ENCODE results near the gene FBXW12. TPM values are rescaled to one million over a fixed set of nuclear protein-coding genes. Genes with fewer than 3 reads are reported as not detected.
"Not testable (repeated sequence)": the region's sequence is repeated elsewhere in the genome, so short reads cannot be mapped to it uniquely, and the experiment has no call there.

The FBXW12 gene, protein sequence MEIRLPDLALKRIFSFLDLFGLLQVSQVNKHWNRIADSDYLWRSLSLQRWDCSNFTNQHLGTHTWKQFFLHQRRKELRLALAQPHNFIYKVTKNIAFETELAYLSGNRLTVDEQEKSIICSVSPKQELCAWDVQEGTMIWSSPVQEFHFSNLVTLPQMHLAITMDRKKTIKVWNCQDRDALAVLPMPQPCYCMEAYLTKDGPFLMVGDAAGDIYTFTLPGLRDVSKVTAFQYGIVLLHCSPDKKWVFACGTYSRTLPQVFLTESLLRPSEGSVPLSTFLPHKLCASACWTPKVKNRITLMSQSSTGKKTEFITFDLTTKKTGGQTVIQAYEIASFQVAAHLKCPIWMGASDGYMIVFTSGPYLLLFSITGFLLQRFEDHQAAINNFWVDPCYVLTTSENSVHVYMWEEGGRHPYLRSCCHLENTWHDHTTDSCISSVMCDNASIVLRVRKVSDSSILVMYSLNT
- not detected for polyA plus RNA-seq (2013, experiment 1 of 2; ENCODE audit: insufficient read length)
- polyA plus RNA-seq (2013, experiment 2 of 2; ENCODE audit: insufficient read length) = not detected

DNA sequence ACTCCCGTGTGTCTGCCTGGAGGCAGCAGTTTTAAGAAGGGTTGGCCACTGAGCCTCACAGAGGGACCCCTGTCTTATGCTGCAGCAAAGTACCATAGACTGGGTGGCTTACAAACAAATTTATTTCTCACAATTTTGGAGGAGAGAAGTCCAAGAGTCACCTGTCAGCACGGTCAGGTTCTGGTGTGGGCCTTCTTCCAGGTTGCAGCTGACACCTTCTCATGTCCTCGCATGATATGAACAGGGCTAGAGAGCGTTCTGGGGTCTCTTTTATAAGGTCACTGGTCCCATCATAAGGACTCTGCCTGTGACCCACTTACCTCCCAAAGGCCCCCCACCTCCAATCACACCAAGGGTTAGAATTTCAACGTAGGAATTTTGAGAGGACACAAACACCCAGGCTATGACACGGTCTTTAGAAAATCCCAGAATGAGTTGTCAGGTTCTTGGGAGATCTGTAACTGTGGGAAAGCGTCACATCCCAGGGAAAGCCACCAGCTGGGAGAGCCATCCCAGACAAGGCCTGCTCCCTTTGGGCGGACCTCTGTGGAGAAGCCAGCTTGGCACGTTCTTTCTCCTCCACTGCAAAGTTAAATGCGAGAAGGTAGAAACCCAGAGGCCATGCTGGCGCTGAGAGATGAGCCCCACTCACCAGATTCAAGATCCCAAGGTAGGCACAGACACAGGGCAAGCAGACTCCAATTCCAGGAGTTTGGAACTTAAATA lies at the start of gene FBXW12:
TSS of gene FBXW12 (plus strand) at position 569 of the 726 bp plus-strand sequence. CDS start 549 bp downstream, outside the sequence.
- no peak for DNase-seq

DNA sequence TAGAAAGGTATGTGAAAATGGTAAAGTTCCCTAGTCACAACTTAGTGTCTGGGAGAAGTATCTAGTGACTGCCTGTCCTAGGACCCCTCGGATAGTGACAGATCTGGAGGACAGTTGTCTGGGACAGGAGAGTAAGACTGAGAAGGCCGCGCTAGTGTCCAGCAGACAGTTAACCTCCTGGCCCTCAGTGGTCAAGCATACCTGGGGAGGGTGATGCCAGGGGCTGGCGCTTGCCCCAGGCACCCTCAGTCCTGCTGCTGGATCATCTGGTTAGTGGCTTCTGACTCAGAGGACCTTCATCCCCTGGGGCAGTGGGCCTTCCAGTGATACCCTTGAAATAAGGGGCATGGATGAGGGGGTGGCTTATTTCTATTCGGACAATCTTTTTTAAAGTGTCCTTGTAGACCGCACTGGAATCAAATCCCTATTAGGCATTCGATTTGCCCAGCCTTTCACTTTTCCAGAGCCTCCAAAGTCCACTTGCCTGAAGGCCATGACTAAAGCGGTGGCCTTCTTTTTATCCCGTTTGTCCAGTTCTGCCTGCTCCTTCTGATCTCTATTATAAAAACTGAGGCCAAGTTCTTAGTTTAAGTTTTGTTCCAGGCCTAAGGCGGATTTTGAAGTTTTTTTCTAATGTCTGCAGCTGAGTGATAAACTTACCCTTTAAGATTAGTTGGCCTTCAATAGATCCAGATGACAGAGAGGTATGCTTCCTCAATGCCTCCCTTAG lies 40.1 kb upstream of the FBXW12 start:
- DNase-seq = not testable (repeated sequence)

DNA sequence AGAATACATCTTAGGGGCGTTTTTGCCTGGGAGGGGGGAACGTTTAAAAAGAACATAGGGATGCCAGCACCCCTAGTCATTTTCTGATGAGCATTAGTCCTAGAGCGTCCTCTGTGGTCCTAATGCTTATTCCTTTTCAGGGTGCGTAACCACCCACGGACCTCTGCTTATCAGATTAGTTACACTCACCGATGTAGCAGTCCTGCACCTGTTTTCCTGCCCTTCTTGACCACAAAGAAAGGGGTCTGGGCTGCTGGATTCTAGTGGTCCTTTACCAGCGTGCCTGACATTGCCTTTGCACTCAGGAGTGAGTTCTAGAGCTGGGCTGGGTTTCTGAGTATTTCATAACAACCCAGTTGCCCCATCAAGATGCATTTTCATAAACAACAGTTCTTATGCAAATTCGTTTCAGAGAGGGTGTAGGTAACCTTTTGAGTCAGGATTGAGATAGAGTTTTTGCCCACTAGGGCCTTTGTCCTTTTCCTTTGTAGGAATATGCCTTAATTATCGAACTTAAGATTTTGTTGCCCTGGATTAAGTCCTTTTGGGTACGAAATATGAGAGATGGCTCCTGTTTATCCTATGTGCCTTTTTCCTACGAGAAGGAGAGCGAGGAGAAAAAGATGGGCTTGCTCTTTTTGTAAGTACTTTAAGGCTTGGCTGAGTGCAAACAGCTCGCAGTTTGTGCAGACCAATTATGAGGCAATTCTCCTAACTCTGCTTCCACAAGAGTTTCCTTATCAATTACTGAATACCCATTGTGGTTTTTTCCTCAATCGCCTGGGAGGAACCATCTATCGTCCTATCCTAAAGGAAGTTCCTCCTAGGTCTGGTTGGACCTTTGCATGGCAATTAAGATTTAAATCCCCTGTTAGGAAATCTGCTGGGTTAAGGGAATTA lies 38.4 kb upstream of the FBXW12 start, which contains the start of gene SPINK8:
TSS of gene SPINK8 (minus strand) at position 316 of the 900 bp plus-strand sequence. CDS start 5,320 bp downstream, outside the sequence.
- not testable (repeated sequence) for DNase-seq

DNA sequence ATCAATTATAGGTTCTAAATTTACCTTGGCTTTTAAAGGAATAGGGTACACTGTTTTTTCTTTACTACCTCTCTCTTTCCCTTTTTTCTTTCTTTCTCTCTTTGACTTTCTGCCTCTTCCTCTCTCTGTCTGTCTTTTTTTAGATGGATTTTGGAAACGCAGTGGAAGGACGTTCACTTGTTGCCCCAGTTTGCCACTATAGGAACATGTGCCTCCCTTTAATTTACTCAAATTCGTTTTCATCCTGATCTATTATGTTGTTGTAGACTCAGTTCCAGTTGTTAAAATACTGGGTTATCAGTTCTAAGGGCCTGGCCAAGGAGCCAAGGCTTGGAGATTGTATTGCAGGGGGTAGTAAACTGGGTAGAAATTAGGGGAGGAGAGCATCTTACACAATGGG lies 37.4 kb upstream of the FBXW12 start:
- DNase-seq = no peak

DNA sequence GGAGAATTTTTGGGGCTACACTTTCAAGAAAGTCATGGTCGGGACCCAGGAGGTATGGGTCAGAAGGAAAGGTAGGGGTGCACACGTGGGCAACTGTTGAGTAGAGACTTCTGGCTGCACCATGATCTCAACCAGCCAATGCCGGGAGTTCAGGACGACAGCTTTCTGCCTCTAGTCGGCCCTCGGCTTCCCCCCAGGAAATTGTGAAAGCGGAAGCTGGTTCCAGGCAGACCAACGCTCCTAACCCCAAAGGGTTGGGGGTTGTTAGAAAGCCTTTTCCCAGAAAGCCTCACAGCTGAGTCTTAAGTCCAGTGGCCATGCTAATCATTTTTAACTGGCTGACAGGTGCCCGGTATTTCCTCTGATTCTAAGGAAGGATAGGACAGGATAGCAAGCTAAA lies 36.7 kb upstream of the FBXW12 start:
- DNase-seq = not testable (repeated sequence)

DNA sequence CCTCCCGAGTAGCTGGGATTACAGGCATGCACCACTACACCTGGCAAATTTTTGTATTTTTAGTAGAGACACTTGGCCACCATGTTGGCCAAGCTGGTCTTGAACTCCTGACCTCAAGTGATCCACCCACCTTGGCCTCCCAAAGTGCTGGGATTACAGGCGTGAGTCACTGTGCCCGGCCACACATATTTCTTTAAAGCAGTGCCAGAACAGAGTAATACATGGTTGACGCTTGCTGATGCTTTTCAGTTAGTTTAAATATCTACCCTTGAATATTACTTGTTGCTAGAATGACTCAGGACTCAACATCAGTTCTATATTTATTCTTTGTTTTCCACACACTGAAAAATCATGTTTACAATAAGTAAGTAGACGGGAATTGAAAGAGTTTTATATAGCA lies 34.5 kb upstream of the FBXW12 start:
- DNase-seq = not testable (repeated sequence)

DNA sequence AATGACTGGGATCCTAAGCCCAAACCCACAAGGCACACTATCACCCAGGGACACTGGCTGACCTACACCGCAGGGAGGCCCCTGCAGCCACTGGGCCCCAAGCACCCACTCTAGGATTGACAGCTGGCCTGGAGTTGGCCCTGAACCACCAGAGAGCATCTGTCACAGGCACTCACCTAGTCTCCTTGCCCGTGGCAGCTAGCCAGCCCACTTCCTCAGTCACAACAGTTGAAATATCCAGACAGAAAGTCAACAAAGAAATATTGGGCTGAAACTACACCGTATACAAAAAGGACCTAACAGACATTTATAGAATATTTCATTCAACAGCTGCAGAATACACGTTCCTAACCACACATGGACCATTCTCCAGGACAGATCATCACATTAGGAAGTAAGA lies 33.4 kb upstream of the FBXW12 start:
- DNase-seq = no peak

DNA sequence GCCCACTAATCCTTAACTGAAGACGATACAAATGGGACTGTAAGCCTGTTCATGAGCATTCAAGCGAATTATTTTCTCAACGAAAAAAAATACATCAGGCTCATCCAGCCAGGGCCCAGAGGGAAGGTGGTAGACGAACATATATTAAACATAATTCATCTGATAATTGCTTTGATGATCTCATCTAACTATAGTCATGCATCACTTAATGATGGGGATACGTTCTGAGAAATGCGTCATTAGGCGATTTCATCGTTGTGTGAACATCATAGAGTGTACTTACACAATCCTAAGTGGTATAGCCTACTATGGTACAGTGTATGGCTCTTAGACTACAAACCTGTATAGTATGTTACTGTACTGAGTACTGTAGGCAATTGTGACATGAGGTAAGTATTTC lies 28.6 kb upstream of the FBXW12 start:
- no peak for DNase-seq

DNA sequence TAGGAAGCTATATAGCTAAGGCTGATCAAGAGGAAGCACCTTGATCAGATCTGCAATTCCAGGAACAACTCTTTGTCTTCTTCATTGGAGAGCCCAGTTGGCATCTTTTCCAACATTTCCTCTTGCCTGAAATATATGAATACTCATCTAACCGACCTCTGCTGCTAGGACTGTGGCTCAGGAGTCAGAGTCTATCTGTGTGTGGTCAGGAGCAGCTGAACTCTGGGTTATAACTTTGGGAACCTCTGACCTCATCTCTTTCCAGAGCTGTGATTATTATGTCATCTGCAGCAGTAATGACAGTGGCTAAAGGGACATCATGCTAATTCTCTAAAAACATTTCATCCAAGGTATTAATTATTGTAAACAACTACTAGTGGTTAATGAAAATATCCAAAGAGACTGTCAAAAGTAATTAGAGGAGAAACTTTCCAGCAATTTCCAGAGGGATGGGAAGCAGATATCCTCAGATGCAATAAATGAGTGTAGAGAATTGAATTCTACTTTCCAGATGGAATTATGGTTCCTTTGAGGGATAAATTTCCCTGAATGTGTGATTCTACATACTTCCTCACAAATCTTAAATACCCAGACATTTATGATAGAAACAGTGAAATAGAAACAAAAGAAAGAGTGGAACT lies 27.0 kb upstream of the FBXW12 start:
- DNase-seq = no peak

DNA sequence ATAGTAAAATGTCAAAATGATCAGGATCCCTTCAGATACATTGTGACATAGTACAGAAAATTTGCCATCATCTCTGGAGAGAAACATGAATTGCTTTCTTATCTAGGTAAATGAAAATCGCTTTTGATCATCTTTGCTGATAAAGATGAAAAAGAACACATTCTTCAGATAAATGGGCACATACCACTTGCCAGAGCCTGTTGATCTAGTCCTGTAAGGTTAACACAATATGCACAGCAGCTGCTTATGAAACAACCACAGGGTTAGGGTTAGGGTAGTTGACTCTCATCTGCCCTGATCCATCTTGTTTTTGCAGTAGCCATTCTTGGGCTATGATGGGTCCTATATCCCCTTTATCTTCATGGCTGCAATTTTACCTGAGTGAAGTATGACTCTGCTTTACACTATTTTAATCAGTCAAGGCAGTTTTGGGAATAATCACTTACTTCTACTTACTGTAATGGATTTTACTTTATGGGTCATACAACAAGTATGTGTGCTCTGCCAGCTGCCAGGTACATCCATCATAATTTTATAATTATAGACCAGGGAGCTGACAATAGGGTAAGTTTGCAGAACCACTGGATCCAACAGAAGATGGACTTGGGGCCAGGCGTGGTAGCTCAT lies 26.0 kb upstream of the FBXW12 start:
- no peak for DNase-seq

DNA sequence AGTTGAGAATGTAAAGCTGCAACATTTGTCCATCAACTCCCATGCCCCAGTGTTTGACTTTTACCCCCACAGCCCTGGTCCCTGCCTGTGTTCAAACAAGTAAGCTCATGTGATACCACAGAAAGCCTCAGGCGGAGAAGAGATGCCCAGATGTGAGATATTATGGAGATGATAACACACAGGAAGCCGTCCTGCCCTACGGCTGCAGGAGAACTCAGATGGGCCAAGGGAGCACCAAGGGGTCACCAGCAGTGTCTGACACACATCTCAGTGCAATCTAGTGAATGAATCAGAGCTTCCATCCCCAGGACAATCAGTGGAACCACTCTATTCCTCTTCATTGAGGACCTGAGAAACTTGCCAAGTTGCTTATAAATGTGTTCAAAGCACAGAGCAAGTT lies 24.5 kb upstream of the FBXW12 start:
- DNase-seq = no peak

DNA sequence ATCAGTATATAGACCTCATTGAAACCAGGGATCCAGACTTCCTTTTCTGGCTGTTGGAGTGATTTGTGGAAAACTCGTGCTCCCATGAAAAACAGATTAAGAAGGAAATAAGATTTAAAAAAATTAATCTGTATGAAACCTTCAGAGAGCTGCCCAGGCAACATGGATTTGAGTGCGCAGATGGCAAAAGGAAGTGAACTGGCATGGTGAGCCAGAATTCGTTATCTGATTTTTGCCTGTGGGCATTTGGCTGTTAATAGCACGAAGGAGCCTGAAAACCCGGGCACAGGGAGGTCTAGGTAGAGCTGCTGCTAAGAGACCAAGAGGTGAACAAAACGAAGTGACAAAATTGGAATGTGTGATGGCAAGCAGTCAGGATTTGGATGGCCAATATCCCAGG lies 19.5 kb upstream of the FBXW12 start:
- no peak for DNase-seq

DNA sequence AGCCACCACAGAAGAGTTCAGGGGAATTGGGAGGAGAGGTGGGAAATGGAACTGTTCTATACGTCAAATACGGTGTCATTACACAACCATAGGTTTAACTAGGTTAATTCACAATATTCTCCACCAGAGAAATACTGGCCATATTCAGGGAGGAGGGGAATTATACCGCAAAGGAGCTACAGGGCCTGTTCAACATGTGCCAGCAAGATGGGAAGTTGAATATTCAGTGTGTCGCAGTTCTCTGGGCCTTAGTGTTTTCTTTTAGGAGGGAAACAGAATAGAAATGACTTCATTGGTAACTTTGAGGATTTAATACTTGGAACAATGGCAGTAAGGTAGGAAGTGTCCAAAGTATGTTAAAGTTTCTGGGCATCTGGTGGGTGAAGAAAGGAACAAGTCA lies 18.0 kb upstream of the FBXW12 start:
- DNase-seq = no peak

DNA sequence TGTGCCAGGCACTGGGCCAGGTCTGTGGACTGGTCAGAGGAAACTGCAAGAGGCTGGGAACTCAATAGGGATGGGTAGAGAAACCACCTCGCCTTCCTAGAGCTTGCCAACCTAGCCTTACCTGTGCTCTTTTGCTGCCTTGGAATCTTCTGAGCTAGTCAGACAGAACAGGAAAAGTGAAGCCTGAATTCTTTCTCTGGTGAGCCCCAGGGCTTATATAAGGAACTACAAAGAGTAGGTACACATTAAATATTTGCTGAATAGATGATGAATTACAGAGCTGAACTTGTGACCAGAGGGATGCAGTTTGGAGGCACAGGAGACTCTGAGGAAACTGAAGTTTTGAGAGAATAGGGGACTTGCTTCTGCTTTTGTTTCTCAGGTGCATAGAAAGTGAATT lies 15.6 kb upstream of the FBXW12 start:
- no peak for DNase-seq

DNA sequence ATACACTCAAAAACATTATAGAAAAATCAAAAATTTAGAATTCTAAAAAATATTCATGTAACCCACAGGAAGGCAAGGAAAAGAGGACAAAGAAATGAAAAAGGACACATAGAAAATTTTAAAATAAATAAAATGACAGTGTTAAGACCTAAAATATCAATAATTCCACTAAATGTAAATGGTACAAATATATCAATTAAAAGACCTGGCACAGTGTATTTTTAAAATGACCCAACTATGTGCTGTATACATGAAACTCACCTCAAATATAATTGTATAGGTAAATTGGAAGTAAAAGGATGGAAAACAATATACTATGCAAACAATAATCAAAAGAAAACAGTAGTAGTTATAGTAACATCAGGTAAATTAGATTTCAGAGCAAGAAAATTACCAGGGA lies 10.1 kb upstream of the FBXW12 start:
- no peak for DNase-seq

DNA sequence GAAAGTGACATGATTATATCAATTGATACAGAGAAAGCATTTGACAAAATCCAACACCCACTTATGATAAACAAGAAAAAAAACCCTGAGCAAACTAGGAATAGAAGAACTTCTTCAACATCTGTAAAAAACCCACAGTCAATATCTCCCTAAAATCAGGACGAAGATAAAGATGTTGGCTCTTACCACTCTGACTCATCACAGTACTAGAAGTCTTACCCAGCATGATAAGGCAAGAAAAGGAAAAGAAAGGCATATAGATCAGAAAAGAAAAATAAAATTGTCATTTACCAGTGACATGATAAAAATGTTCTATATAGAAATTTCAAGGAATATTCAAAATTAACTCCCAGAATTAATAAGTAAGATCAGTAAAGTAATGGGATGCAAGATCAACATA lies 7.2 kb upstream of the FBXW12 start:
- no peak for DNase-seq

DNA sequence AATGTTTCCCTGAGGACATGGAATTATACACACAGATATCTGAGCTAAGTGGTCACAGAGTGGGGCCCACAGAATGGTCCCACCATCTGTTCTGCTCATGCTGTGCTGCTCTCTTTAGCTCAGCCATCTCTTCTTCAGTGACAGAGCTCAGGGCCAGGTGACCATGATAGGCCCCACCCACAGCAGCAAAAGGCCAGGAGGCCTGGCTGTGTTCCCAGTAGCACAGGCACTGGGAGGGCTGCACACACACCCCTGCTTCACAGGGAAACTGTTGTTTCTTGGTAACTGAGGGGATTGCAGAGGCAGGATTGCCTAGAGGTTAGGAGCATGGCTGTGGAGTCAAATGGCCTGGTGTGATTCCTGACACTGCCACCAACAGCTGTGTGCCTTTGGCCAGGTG lies 4.8 kb upstream of the FBXW12 start:
- DNase-seq = no peak

DNA sequence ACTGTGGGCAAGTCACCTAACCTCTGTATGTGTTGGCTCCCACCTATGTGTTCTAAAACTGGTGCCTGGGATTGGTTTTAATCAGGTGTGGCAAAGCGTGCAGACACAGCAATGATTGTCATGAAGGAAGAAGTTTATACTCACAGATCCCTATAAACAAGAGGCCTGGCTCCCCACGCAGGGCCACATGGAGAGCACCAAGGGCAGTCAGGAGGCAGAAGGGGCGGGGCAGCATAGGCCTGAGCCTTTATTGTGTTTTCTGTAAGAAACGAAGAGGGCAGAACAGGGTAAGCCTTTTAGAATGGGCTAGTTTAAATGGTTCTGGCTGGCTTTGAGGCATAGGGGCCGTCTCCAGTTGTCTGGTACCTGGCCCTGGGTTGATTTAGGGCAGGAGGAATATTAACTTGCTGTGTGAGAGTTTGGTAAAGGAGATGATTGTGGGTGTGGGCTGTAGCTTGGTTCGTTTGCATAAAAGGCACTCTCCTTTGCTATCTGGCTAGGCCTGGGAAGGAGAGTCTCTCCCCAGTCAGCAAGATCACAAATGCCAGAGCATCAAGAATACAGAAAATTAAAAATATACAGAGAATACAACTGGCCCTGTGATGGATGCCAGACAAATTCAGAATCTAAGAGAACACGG lies 2.2 kb upstream of the FBXW12 start:
- DNase-seq = no peak

DNA sequence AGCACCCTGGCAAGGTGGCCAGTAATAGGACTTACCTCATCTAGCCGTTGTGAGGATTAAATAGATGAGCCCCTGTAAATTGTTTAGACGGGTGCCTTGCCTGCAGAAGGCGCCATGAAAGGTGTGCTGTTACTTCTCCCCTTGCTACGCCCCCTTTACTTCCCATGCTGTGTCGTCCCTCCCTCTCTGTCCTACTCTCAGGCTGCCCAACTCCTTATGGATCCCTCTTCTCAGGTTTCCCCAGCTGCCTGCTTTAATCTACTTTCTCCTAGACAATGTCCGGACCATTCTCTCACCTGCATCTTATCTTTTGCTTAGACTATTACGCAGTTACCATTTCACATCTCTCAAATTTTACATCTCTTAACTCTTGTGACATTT lies 1.7 kb upstream of the FBXW12 start:
- no peak for DNase-seq

DNA sequence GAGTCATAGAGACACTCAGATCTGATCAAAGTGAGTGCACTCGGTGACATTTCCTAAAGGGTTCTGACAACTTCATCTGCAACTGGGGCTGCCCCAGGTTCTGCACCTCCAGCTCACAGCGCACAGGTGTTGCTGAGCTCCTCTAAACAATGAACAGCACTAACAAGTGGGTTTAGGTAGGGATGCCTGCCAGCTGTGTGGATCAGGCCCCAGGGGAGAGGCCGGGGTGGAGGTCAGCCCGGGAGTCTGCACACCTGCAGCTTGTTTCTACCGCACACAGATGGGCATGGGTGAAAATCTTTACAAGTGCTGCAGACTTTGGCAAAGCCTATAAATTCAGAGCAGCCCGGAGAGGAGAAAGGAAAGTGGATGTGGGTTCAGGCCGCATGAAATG lies 355 bp downstream of the FBXW12 start:
- no peak for DNase-seq
